GM12878 (cell line): ENCODE data around the gene USH1C.

Experiments
- ATF3 ChIP-seq: IDR thresholded peaks from 2 replicates; pipeline ENCODE4 v1.6.1; 2011; ENCODE audit warnings: low read depth, mild to moderate bottlenecking, low read length, moderate library complexity, borderline replicate concordance; ENCODE audit errors: extremely low read depth
- FOS ChIP-seq: IDR thresholded peaks from 3 replicates; pipeline ENCODE4 v1.6.1; 2011; ENCODE audit warnings: borderline replicate concordance; ENCODE audit not compliant: insufficient read length; ENCODE audit errors: extremely low read depth
- HCFC1 ChIP-seq: fragments of 150-350 bp; IDR thresholded peaks from 2 replicates; pipeline ENCODE4 v1.6.1; 2014; ENCODE audit warnings: low read length
- MAX ChIP-seq: IDR thresholded peaks from 2 replicates; pipeline ENCODE4 v1.6.1; 2012; ENCODE audit warnings: low read depth, low read length, improper control_type of control experiment
- PAX8 ChIP-seq: fragments of 450-650 bp; IDR thresholded peaks from 2 replicates; pipeline ENCODE4 v1.6.1; 2017; ENCODE audit warnings: mild to moderate bottlenecking, moderate library complexity
- POLR2A ChIP-seq: IDR thresholded peaks from 2 replicates; pipeline ENCODE4 v1.6.1; 2011; ENCODE audit warnings: low read depth, mild to moderate bottlenecking, low read length
- POLR2AphosphoS5 ChIP-seq: IDR thresholded peaks from 2 replicates; pipeline ENCODE4 v1.6.1; 2011; ENCODE audit warnings: mild to moderate bottlenecking, low read length, inconsistent platforms
- TBL1XR1 ChIP-seq: IDR thresholded peaks from 2 replicates; pipeline ENCODE4 v1.6.1; 2012; ENCODE audit warnings: low read depth, low read length, improper control_type of control experiment

- TF ChIP-seq TBL1XR1 (no peak), ATF3 (no peak), POLR2A (no peak), MAX (no peak), FOS (no peak), PAX8 (no peak), HCFC1 (no peak), POLR2AphosphoS5 (no peak)
These were observed 32.1 kb downstream of the USH1C start for GRCh38 chr11:17512101-17512500.
